SK-N-SH (cell line): ENCODE data around the gene STRN3. TPM values are rescaled to one million over a fixed set of nuclear protein-coding genes. Genes with fewer than 3 reads are reported as not detected.

Source experiments
- CTCF ChIA-PET: fragments of 300-600, 350-600 bp; formaldehyde crosslinking; extraction: SDS; loops from one replicate; lab custom pipeline; 2021; lab: Yijun Ruan, JAX
- POLR2A ChIA-PET: fragments of 350-600 bp; sonication (Branson Sonifier 250); formaldehyde crosslinking; extraction: SDS; loops from one replicate; lab custom pipeline; 2020; ENCODE audit warnings: antibody characterized with exemption, inconsistent platforms; lab: Yijun Ruan, JAX
- DNase-seq: peaks from one replicate; pipeline ENCODE4 v3.0.0; 2012
- H2AFZ ChIP-seq: fragments of 200-600 bp; sonication (generic); 2 replicates; pipeline ENCODE4 v1.8.1; 2016; ENCODE audit warnings: antibody characterized with exemption, mild to moderate bottlenecking, low read depth
- H3F3A ChIP-seq: fragments of 200-600 bp; sonication (generic); replicated peaks from 2 replicates; pipeline ENCODE3; 2016; ENCODE audit warnings: antibody characterized with exemption, mild to moderate bottlenecking; ENCODE audit not compliant: insufficient read depth
- H3K27ac ChIP-seq, 2 experiments: fragments of 200-500 bp in 1 of 2; fragments of 200-600 bp in 1 of 2; sonication (Bioruptor generic) in 1 of 2; sonication (generic), shearing (Covaris generic) in 1 of 2; 2 replicates each; pipeline versions ENCODE4 v1.5.1 to v1.6.1; 2014 to 2016; ENCODE audit warnings: low read depth in 2 of 2, inconsistent platforms in 1 of 2, low read length in 1 of 2, mild to moderate bottlenecking in 1 of 2, mixed read lengths in 1 of 2
- H3K27me3 ChIP-seq: fragments of 200-600 bp; sonication (generic), shearing (Covaris generic); 2 replicates; pipeline ENCODE4 v1.6.1; 2016; ENCODE audit warnings: mixed run types; ENCODE audit not compliant: insufficient read depth
- H3K36me3 ChIP-seq, 2 experiments: fragments of 200-500 bp in 1 of 2; fragments of 200-600 bp in 1 of 2; sonication (Bioruptor generic) in 1 of 2; sonication (generic) in 1 of 2; replicated peaks in 1 of 2; 2 replicates each; pipeline versions ENCODE3 to v1.5.1; 2014 to 2016; ENCODE audit warnings: low read length in 1 of 2, mild to moderate bottlenecking in 1 of 2; ENCODE audit not compliant: insufficient read depth in 2 of 2, control insufficient read depth in 1 of 2
- H3K4me1 ChIP-seq, 2 experiments: fragments of 200-500 bp in 1 of 2; fragments of 200-600 bp in 1 of 2; sonication (Bioruptor generic) in 1 of 2; sonication (generic), shearing (Covaris generic) in 1 of 2; 2 replicates each; pipeline versions ENCODE4 v1.5.1 to v1.6.1; 2014 to 2016; ENCODE audit warnings: low read depth in 1 of 2, low read length in 1 of 2, mixed run types in 1 of 2; ENCODE audit not compliant: insufficient read depth in 2 of 2, control insufficient read depth in 1 of 2
- H3K4me2 ChIP-seq: fragments of 200-600 bp; sonication (generic), shearing (Covaris generic); 2 replicates; pipeline ENCODE4 v1.6.1; 2017; ENCODE audit warnings: mixed run types
- H3K4me3 ChIP-seq, 2 experiments: fragments of 200-500 bp in 1 of 2; fragments of 200-600 bp in 1 of 2; sonication (Bioruptor generic) in 1 of 2; sonication (generic), shearing (Covaris generic) in 1 of 2; 2 replicates each; pipeline versions ENCODE4 v1.5.1 to v1.8.1; 2014 to 2016; ENCODE audit warnings: low read depth in 2 of 2, inconsistent platforms in 1 of 2, low read length in 1 of 2, mild to moderate bottlenecking in 1 of 2, mixed read lengths in 1 of 2, moderate library complexity in 1 of 2
- H3K79me2 ChIP-seq: fragments of 200-600 bp; sonication (generic); 2 replicates; pipeline ENCODE4 v1.8.1; 2017; ENCODE audit warnings: mild to moderate bottlenecking; ENCODE audit not compliant: insufficient read depth
- H3K9ac ChIP-seq: fragments of 200-600 bp; sonication (generic); 2 replicates; pipeline ENCODE4 v1.6.1; 2017; ENCODE audit warnings: mixed run types
- H3K9me2 ChIP-seq: fragments of 200-600 bp; sonication (generic); 2 replicates; pipeline ENCODE4 v1.6.1; 2017; ENCODE audit warnings: mixed run types
- H3K9me3 ChIP-seq: fragments of 200-600 bp; sonication (generic); 2 replicates; pipeline ENCODE4 v1.6.1; 2017; ENCODE audit warnings: mixed run types, mild to moderate bottlenecking, moderate library complexity
- H4K20me1 ChIP-seq: fragments of 200-600 bp; sonication (generic); 2 replicates; pipeline ENCODE4 v1.6.1; 2017; ENCODE audit warnings: mild to moderate bottlenecking, mixed run types; ENCODE audit not compliant: insufficient read depth
- CTCF ChIP-seq: fragments of 200-600 bp; sonication (generic); IDR thresholded peaks from 2 replicates; pipeline ENCODE4 v1.6.1; 2017; ENCODE audit warnings: antibody characterized with exemption, mild to moderate bottlenecking, moderate library complexity
- EP300 ChIP-seq, 2 experiments: IDR thresholded peaks; 2 replicates each; pipeline versions ENCODE4 v1.4.0 to v1.6.1; 2012; ENCODE audit warnings: borderline replicate concordance in 1 of 2, low read depth in 1 of 2, low read length in 1 of 2
- EZH2phosphoT487 ChIP-seq: fragments of 200-600 bp; sonication (generic); IDR thresholded peaks from 2 replicates; pipeline ENCODE4 v1.6.1; 2017; ENCODE audit warnings: low read depth, mixed run types, mild to moderate bottlenecking, antibody characterized with exemption, moderate library complexity, borderline replicate concordance
- FOSL2 ChIP-seq: IDR thresholded peaks from 2 replicates; pipeline ENCODE4 v1.4.0; 2012; ENCODE audit warnings: low read depth, mild to moderate bottlenecking, moderate library complexity, borderline replicate concordance
- FOXM1 ChIP-seq: IDR thresholded peaks from 2 replicates; pipeline ENCODE4 v1.4.0; 2012; ENCODE audit warnings: low read depth, mild to moderate bottlenecking
- GABPA ChIP-seq: IDR thresholded peaks from 2 replicates; pipeline ENCODE4 v1.4.0; 2012; ENCODE audit warnings: low read depth, mild to moderate bottlenecking
- GATA2 ChIP-seq: sonication (generic); formaldehyde crosslinking; IDR thresholded peaks from 2 replicates; pipeline ENCODE4 v1.5.0; 2020; ENCODE audit warnings: mild to moderate bottlenecking, missing genetic modification reagents
- IRF3 ChIP-seq: fragments of 150-350 bp; IDR thresholded peaks from 2 replicates; pipeline ENCODE4 v1.6.1; 2016; ENCODE audit warnings: mild to moderate bottlenecking, low read depth, low read length
- MAX ChIP-seq: IDR thresholded peaks from 2 replicates; pipeline ENCODE4 v1.4.0; 2012; ENCODE audit warnings: low read depth
- NRF1 ChIP-seq: IDR thresholded peaks from 2 replicates; pipeline ENCODE4 v1.6.1; 2012; ENCODE audit warnings: low read depth, mild to moderate bottlenecking, low read length
- PBX3 ChIP-seq: IDR thresholded peaks from 2 replicates; pipeline ENCODE4; 2012
- RFX5 ChIP-seq: IDR thresholded peaks from 2 replicates; pipeline ENCODE4 v1.6.1; 2012; ENCODE audit warnings: mild to moderate bottlenecking, improper control_type of control experiment, low read length
- SIN3A ChIP-seq: IDR thresholded peaks from 2 replicates; pipeline ENCODE4 v1.6.1; 2012; ENCODE audit warnings: low read depth, mild to moderate bottlenecking, low read length, moderate library complexity, borderline replicate concordance
- ZBTB33 ChIP-seq: IDR thresholded peaks from 2 replicates; pipeline ENCODE4 v1.4.0; 2012; ENCODE audit warnings: low read depth, borderline replicate concordance
- WGBS: methylation state at CpG from one replicate; pipeline ENCODE4 v1.1.6; 2017; ENCODE audit warnings: low lambda C conversion rate; 5-methylcytosine and 5-hydroxymethylcytosine counted together
- polyA plus RNA-seq, 3 experiments: library from polyadenylated mRNA; depleted of rRNA; stranded (reverse); fragments of >200 nt; gene quantifications; 2 replicates each; pipeline ENCODE4 v1.2.3, GENCODE V29; 2012

The STRN3 gene
- polyA plus RNA-seq, 1 of the 3 experiments (the other 2 are of a cell fraction), result 7.2 TPM

GRCh38 chr14:30940886-30941285 lies 85.3 kb downstream of the STRN3 start:
- no peak overlapping the region for H3K4me2 ChIP-seq
- H2AFZ ChIP-seq, result no peak overlapping the region
- ChIA-PET POLR2A (no interaction called here), CTCF (no interaction called here)
- no peak overlapping the region for H3K4me3 ChIP-seq
- DNase-seq, result no peak
- H3K9me2 ChIP-seq, result no peaks in the 10 kb centered on the region
- H3K9me3 ChIP-seq, result no peaks in the 10 kb centered on the region
- no peaks in the 10 kb centered on the region for H4K20me1 ChIP-seq
- peaks cover 0 to 9% of the 10 kb centered on the region in 2 experiments; a peak in 2 of 4 replicates for H3K4me1 ChIP-seq
- peaks cover 30% of the 10 kb centered on the region; the same call in 1 of the 2 replicates for H3K79me2 ChIP-seq
- peaks cover 2% of the 10 kb centered on the region for H3F3A ChIP-seq
- H3K9ac ChIP-seq, result no peak overlapping the region
- H3K36me3 ChIP-seq, result peaks cover 29 to 48% of the 10 kb centered on the region in 2 experiments
- H3K27ac ChIP-seq, result no peak overlapping the region
- TF ChIP-seq GATA2 (CRISPR knock-in tag) (no peak), EZH2phosphoT487 (no peak), NRF1 (no peak)
- H3K27me3 ChIP-seq, result no peaks in the 10 kb centered on the region
- 98% methylated on average over 4 of the region's 4 CpGs for WGBS

GRCh38 chr14:30938617-30939016 lies 87.6 kb downstream of the STRN3 start:
- peaks cover 25% of the 10 kb centered on the region for H3K79me2 ChIP-seq
- WGBS, result 97% methylated on average over 2 of the region's 2 CpGs

GRCh38 chr14:30935445-30935844 lies 90.7 kb downstream of the STRN3 start:
- ChIA-PET POLR2A (no interaction called here), CTCF (interaction anchor here (1.5 kb wide), 1 partner anchor 25 kb away, joined by 3 read pairs; no protein-coding TSS in a partner anchor)
- Histone ChIP-seq H3K9me3 (no peaks in the 10 kb centered on the region), H3F3A (peaks cover 21% of the 10 kb centered on the region), H3K36me3 (peaks cover 34 to 68% of the 10 kb centered on the region in 2 experiments), H3K9me2 (0 out of 2 replicates have a peak, but pooled peaks cover 2% of the 10 kb centered on the region), H3K4me1 (peaks cover 2 to 14% of the 10 kb centered on the region in 2 experiments), H3K79me2 (peaks cover 25% of the 10 kb centered on the region), H3K9ac (no peak overlapping the region), H2AFZ (no peak overlapping the region), H3K27ac (no peak overlapping the region), H3K4me3 (no peak overlapping the region), H4K20me1 (peaks cover 3% of the 10 kb centered on the region; the same call in 1 of the 2 replicates), H3K4me2 (no peak overlapping the region), H3K27me3 (no peaks in the 10 kb centered on the region)
- 83% methylated on average over 2 of the region's 2 CpGs for WGBS
- DNase-seq, result no peak
- TF ChIP-seq GABPA, result no peak
- TF ChIP-seq IRF3, result no peak
- TF ChIP-seq SIN3A, result no peak
- no peak for TF ChIP-seq RFX5
- no peak for TF ChIP-seq GATA2 (CRISPR knock-in tag)
- TF ChIP-seq ZBTB33, result no peak
- no peak for TF ChIP-seq FOXM1
- TF ChIP-seq FOSL2, result no peak
- no peak for TF ChIP-seq CTCF
- no peak for TF ChIP-seq PBX3

More at GRCh38 chr14:30938617-30939016, 87.6 kb downstream of the STRN3 start:
- no peak for DNase-seq
- Histone ChIP-seq H3F3A (peaks cover 9% of the 10 kb centered on the region), H3K4me1 (peaks cover 0 to 9% of the 10 kb centered on the region in 2 experiments; a peak in 2 of 4 replicates), H4K20me1 (no peaks in the 10 kb centered on the region), H3K36me3 (peaks cover 36 to 55% of the 10 kb centered on the region in 2 experiments), H2AFZ (no peak overlapping the region), H3K4me3 (no peak overlapping the region), H3K4me2 (no peak overlapping the region), H3K9me3 (no peaks in the 10 kb centered on the region), H3K27me3 (no peaks in the 10 kb centered on the region), H3K9me2 (no peaks in the 10 kb centered on the region), H3K27ac (no peak overlapping the region), H3K9ac (no peak overlapping the region)
- CTCF ChIA-PET, result no interaction called here
- POLR2A ChIA-PET, result no interaction called here
- TF ChIP-seq EP300 (IDR thresholded peaks at IDR 0.05; ENCODE audit: borderline replicate concordance in 1 of 2, low read depth in 1 of 2, low read length in 1 of 2) (no peak), RFX5 (no peak), MAX (no peak), EZH2phosphoT487 (no peak)
